ENCODE measurements around the gene LRRC25. TPM values are rescaled to one million over a fixed set of nuclear protein-coding genes. Genes with fewer than 3 reads are reported as not detected.
"Not testable (repeated sequence)": the region's sequence is repeated elsewhere in the genome, so short reads cannot be mapped to it uniquely, and the experiment has no call there.

The LRRC25 gene
- total RNA-seq, 1 donor from 2014 or later: not detected

DNA sequence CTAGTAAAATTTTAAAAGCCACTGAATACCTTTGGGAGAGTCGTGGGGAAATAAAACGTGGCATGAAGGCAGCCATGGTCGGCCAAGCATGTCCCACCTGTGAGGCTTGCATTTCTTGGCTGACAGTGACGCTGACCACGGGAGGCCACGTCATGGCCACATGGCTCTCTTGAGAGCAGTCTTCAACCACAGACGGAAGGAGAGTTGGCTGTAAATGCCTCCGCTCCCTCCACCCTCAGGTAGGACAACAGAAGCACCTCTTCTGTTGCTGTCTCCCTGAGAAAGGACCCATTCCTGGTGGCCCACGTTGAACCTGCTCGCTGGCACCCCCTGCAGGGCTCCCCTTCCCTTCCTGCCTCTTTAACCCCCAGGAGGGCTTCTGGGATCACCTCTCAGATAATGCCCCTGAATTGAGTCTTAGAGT, 10.6 kb upstream of the LRRC25 start:
- no peak for DNase-seq (ENCODE audit: extremely low read depth, low read depth, low spot score)

GRCh38 chr19:18406749-18407148, 9.3 kb upstream of the LRRC25 start:
- no peak for DNase-seq (ENCODE audit: extremely low read depth, low read depth, low spot score)

DNA sequence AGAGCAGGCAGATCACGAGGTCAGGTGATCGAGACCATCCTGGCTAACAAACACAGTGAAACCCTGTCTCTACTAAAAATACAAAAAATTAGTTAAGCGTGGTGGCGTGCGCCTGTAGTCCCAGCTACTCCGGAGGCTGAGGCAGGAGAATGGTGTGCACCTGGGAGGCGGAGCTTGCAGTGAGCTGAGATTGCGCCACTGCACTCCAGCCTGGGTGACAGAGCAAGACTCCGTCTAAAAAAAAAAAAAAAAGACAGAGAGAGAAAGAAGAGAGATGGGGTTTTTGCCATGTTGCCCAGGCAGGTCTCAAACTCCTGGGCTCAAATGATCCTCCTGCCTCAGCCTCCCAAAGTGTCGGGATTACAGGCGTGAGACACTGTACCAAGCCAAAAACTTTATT, 8.3 kb upstream of the LRRC25 start:
- DNase-seq (ENCODE audit: extremely low read depth, low read depth, low spot score): not testable (repeated sequence)

DNA sequence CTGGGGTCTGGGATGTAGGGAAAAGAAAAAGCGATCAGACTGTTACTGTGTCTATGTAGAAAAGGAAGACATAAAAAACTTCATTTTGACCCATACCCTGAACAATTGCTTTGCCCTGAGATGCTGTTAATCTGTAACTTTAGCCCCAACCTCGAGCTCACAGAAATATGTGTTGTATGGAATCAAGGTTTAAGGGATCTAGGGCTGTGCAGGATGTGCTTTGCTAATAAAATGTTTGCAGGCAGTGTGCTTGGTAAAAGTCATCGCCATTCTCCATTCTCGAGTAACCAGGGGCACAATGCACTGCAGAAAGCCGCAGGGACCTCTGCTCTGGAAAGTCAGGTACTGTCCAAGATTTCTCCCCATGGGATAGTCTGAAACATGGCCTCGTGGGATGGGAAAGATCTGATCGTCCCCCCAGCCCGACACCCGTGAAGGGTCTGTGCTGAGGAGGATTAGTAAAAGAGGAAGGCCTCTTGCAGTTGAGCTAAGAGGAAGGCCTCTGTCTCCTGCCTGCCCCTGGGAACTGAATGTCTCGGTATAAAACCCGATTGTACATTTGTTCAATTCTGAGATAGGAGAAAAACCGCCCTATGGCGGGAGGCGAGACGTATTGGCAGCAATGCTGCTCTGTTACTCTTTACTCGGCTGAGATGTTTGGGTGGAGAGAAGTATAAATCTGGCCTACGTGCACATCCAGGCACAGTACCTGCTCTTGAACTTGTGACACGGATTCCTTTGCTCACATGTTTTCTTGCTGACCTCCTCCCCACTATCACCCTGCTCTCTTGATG, 5.2 kb upstream of the LRRC25 start:
- not testable (repeated sequence) for DNase-seq (ENCODE audit: extremely low read depth, low read depth, low spot score)

GRCh38 chr19:18401580-18402112, 4.2 kb upstream of the LRRC25 start:
- DNase-seq (ENCODE audit: extremely low read depth, low read depth, low spot score): no peak

DNA sequence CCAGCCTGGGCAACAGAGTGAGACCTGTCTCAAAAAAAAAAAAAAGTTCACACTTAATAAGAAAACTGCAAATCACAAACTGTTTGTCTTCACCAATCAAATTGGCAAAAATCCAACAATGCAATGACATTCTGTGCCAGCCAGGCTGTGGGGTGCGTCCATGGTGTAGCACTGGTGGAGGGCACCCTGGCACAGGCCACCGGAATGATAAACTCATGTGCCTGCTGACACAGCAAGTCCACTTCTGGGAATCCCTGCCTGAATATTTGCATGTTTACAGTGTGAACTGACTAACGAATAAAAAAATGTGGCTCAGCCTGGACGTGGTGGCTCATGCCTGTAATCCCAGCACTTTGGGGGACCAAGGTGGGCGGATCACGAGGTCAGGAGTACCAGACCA, 1.6 kb upstream of the LRRC25 start:
- DNase-seq (ENCODE audit: extremely low read depth, low read depth, low spot score): no peak

DNA sequence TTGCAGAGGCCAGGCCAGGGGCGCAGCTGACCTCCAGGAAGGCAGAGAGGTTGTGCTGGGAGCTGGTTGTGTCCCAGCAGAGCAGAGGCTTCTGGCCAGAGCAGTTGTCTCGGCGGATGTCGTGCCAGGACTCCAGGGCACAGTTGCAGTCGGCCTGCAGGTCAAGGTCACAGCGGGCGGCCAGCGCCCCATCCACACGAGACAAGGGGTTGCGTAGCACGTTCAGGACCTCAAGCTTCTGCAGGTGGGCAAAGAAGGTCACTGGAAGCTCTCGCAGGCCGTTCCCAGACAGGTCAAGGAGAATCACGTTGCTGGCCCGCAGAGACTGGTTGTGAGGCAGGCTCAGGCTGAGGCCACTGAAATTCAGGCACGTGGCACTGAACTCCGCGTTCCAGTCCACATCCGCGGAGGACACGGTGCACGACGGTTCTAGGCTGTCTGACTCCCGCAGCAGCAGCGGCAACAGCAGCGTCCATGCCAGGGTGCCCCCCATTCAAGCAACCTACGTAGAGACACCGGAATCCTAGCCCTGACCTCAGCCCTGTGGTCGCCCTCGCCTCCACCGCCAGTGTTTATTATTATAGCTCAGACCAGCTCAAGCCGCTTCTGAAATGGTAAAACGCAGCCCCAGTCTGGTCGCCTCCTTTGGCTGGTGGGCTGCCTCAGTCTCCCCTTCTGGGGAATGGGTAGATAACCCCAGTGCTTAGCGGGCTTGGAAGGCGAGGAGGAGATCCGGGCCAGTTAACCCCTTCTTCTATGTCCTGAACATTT, 766 bp downstream of the LRRC25 start:
- no peak for DNase-seq (ENCODE audit: extremely low read depth, low read depth, low spot score)

- DNase-seq (ENCODE audit: extremely low read depth, low read depth, low spot score): no peak
Measured at GRCh38 chr19:18393836-18394235, 3.6 kb downstream of the LRRC25 start.

GRCh38 chr19:18392926-18393325, 4.5 kb downstream of the LRRC25 start:
- DNase-seq (ENCODE audit: extremely low read depth, low read depth, low spot score): no peak

DNA sequence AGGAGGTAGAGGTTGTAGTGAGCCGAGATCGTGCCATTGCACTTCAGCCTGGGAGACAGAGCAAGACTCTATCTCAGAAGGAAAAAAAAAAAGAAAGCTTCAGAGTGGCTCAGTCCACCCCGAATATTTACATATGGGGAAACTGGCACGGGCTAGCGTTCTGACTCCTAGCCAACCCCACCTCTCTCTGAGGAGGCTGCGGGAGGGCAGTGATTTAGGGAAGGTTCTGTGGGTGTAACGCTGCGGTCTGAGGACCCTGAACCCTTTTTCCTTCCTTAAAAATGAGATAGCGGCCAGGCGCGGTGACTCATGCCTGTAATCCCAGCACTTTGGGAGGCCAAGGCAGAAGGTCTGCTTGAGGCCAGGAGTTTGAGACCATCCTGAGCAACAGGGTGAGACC, 5.0 kb downstream of the LRRC25 start:
- no peak for DNase-seq (ENCODE audit: extremely low read depth, low read depth, low spot score)

DNA sequence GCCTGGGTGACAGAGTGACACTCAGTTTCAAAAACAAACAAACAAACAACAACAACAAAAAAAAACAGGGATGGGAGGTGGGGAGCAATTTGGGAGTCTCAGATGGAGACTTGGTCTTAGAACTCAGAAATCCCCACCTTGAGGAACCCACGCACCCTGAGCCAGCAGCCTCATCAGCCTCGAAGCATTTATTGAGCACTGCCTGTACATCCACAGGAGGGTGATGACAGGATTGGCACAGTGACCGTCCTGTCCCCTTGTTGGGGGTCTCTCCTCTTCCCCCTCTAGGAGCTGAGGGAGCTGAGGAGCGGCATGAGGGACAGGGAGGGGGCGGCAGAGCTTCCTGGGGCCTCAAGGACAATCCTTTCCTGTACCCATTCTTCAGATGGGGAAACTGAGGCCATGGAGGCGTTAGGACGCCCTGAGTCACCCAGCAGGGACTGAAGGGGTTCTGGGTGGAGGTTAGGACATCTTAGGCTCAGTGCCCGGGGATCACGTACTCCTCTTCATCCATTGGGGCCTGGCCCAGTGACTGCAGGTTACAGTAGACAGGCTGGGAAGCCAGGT, 5.8 kb downstream of the LRRC25 start:
- no peak for DNase-seq (ENCODE audit: extremely low read depth, low read depth, low spot score)

- DNase-seq (ENCODE audit: extremely low read depth, low read depth, low spot score): no peak
Measured at GRCh38 chr19:18390065-18390907, 7.1 kb downstream of the LRRC25 start.

DNA sequence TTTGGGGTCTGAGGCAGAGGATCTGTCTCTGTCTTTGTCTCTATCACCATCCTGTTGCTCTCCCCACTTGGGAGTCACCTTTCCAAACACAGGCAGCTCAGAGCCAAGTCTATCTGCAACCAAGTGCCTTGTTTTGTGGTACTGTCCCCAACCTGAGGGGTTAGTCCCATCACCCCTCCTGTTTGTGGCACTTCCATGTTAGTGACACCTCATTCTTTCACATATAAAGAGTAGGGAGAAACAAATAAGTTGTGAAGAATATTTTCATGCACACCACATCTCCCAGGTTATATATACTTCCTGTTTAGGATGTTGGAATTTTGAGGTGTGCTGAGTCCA, 7.7 kb downstream of the LRRC25 start:
- DNase-seq (ENCODE audit: extremely low read depth, low read depth, low spot score): no peak

- no peak for DNase-seq (ENCODE audit: extremely low read depth, low read depth, low spot score)
Measured at GRCh38 chr19:18388960-18389725, 8.3 kb downstream of the LRRC25 start.

GRCh38 chr19:18388100-18388959, 9.1 kb downstream of the LRRC25 start:
- no peak for DNase-seq (ENCODE audit: extremely low read depth, low read depth, low spot score)

DNA sequence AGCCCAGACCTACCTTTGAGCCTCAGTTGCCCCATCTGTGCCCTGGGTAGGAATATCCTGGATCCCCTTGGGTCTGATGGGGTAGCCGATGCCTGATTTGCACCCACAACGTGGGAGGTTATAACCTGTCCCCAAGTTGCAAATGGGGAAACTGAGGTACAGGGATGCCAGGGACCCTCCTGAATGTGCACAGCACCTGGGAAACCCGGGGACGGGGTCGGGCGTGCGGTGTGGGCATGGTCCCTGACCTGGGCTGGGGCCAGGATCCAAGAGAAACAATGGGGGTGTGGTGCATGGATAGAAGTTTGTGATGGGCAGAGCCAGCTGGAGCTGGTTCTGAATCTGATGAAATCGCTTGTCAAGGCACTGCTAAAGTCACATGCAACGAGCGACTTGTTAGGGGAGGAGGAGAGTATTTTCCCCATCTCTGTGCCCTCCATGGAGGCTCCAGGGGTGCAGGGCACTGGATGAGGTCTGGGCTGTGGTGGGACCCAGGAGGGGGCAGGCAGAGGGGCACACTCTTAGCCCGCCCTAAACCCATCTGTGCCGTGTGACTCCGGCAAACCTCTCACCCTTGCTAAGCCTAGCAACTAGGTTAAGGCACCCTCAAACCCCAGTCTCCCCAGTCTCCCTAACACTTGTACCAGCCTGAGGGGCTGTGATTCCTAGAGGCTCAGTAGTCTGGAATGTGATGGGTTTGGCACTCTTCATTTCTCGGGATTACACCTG, 10.7 kb downstream of the LRRC25 start:
- DNase-seq (ENCODE audit: extremely low read depth, low read depth, low spot score): no peak

DNA sequence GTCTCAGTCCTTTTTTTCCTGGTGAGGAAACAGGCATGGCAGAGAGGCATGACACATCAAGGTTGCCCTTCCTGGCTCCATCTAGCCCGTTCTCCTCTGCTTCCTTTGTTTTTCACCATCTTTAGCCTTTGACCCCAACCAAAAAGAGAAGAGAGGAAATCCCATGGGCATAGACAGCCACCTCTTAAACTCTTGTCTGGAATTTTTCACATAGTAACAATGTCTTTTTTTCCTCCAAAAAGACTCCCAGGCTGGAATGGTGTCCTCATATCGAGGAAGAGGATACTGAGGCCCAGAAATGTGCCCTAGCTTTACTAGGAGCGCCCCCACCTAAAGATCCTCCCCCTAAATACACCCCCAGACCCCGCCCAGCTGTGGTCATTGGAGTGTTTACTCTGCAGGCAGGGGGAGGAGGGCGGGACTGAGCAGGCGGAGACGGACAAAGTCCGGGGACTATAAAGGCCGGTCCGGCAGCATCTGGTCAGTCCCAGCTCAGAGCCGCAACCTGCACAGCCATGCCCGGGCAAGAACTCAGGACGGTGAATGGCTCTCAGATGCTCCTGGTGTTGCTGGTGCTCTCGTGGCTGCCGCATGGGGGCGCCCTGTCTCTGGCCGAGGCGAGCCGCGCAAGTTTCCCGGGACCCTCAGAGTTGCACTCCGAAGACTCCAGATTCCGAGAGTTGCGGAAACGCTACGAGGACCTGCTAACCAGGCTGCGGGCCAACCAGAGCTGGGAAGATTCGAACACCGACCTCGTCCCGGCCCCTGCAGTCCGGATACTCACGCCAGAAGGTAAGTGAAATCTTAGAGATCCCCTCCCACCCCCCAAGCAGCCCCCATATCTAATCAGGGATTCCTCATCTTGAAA, 11.5 kb downstream of the LRRC25 start, which contains the start of gene GDF15:
GDF15 (plus strand) TSS at position 484 of the 868 bp plus-strand sequence; CDS start at position 516, 32 bp downstream.
- no peak for DNase-seq (ENCODE audit: extremely low read depth, low read depth, low spot score)
